ENCODE data around the gene TMOD2.

The TMOD2 gene

DNA sequence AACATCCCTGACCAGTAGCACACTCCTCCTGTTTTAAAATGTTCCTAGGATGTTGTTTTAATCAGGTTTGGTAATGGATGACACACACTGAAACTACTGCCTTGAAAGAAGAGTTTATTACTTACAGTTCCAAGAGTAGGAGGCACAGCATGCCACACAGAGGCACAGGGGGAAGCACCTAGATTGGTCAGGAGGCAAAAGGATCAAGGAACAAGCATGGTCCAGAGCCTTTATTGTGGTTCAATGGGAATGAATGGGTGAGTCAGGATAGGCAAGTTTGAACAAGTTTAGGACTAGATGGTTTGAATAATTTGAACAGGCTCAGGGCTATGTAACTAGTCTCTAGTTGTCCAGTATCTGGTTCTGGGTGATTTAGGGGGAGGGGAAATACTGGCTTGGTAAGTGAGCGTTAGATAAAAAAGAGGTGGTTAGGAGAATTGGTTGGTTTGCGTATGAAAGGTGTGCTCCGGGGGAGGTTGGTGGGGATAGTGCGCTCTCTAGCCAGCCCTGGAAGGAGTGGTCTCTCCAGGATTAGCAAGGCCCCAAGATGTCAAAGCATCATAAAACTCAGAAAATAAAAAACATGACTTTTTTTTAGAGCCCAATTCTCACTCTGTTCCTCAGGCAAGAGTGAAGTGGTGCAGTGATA is 113.1 kb downstream of the TMOD2 start:
- TF ChIP-seq, protein P1, sequence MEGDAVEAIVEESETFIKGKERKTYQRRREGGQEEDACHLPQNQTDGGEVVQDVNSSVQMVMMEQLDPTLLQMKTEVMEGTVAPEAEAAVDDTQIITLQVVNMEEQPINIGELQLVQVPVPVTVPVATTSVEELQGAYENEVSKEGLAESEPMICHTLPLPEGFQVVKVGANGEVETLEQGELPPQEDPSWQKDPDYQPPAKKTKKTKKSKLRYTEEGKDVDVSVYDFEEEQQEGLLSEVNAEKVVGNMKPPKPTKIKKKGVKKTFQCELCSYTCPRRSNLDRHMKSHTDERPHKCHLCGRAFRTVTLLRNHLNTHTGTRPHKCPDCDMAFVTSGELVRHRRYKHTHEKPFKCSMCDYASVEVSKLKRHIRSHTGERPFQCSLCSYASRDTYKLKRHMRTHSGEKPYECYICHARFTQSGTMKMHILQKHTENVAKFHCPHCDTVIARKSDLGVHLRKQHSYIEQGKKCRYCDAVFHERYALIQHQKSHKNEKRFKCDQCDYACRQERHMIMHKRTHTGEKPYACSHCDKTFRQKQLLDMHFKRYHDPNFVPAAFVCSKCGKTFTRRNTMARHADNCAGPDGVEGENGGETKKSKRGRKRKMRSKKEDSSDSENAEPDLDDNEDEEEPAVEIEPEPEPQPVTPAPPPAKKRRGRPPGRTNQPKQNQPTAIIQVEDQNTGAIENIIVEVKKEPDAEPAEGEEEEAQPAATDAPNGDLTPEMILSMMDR (IDR thresholded peaks at IDR 0.05; ENCODE audit: low read depth, low read length), result no peak
- Histone ChIP-seq H3K4me3 (ENCODE audit: low read depth, low read length) (no peak overlapping the region), H3K27me3 (ENCODE audit: insufficient read depth, low read depth, severe bottlenecking) (no peaks in the 10 kb centered on the region), H3K9me3 (ENCODE audit: severe bottlenecking) (no peaks in the 10 kb centered on the region), H3K27ac (no peak overlapping the region), H3K36me3 (peaks cover 29% of the 10 kb centered on the region)
- DNase-seq, result no peak

DNA sequence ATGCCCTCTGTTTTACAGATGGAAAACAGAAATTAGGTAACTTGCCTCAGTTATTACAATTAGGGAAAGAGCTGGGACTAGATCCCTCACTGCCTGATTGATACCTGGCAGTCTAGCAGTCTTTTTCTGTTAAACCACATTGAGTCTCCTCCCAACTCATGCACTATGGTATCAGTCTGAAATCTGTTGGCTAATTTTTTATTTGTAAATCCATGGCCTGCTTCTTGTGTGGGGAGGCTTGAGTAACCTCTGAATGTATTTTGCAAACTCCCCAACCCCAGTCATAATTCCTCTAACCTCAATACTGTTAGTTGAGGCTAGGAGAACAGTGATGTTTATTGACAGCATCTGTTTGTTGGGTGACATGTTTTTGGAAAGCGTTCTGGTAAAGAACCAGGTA is 113.9 kb downstream of the TMOD2 start:
- Histone ChIP-seq H3K9me3 (ENCODE audit: severe bottlenecking) (no peaks in the 10 kb centered on the region), H3K36me3 (peaks cover 30% of the 10 kb centered on the region), H3K27ac (no peak overlapping the region), H3K27me3 (ENCODE audit: insufficient read depth, low read depth, severe bottlenecking) (no peaks in the 10 kb centered on the region), H3K4me3 (ENCODE audit: low read depth, low read length) (no peak overlapping the region)
- no peak for DNase-seq
- TF ChIP-seq, protein P1 (IDR thresholded peaks at IDR 0.05; ENCODE audit: low read depth, low read length), result no peak

All from WERI-Rb-1 (cell line).